Activated naive CD8-positive, alpha-beta T cell treated with anti-CD3 and anti-CD28 coated beads for 36 hours (primary cell): ENCODE results near the gene FCGR1A. TPM values are rescaled to one million over a fixed set of nuclear protein-coding genes. Genes with fewer than 3 reads are reported as not detected.
"Not testable (repeated sequence)": the region's sequence is repeated elsewhere in the genome, so short reads cannot be mapped to it uniquely, and the experiment has no call there.

Experiments
- DNase-seq: peaks from one replicate; pipeline ENCODE4 v3.0.0; 2021
- H3K27ac Mint-ChIP-seq: one replicate; pipeline ENCODE4 v1.8.0; 2022; ENCODE audit warnings: mild to moderate bottlenecking, moderate library complexity, mixed read lengths
- H3K27me3 Mint-ChIP-seq: one replicate; pipeline ENCODE4 v1.8.0; 2022; ENCODE audit warnings: mild to moderate bottlenecking, mixed read lengths
- H3K36me3 Mint-ChIP-seq: one replicate; pipeline ENCODE4 v1.8.0; 2021; ENCODE audit warnings: mild to moderate bottlenecking, mixed read lengths
- H3K4me1 Mint-ChIP-seq: one replicate; pipeline ENCODE4 v1.8.0; 2021; ENCODE audit warnings: mixed read lengths
- H3K4me3 Mint-ChIP-seq: one replicate; pipeline ENCODE4 v1.8.0; 2022; ENCODE audit warnings: mild to moderate bottlenecking, moderate library complexity, mixed read lengths
- H3K9me3 Mint-ChIP-seq: one replicate; pipeline ENCODE4 v1.8.0; 2022; ENCODE audit warnings: mixed read lengths
- total RNA-seq, 2 experiments: library from RNA; stranded (reverse); gene quantifications; one replicate each; pipeline ENCODE4 v1.2.3, GENCODE V29; 2021

Gene FCGR1A
- total RNA-seq, 2 experiments from 2014 or later: not detected

GRCh38 chr1:149766241-149766640 lies 16.3 kb upstream of the FCGR1A start:
- not testable (repeated sequence) for H3K9me3 Mint-ChIP-seq, H3K27me3 Mint-ChIP-seq, H3K4me3 Mint-ChIP-seq, H3K27ac Mint-ChIP-seq, H3K4me1 Mint-ChIP-seq, DNase-seq, H3K36me3 Mint-ChIP-seq

DNA sequence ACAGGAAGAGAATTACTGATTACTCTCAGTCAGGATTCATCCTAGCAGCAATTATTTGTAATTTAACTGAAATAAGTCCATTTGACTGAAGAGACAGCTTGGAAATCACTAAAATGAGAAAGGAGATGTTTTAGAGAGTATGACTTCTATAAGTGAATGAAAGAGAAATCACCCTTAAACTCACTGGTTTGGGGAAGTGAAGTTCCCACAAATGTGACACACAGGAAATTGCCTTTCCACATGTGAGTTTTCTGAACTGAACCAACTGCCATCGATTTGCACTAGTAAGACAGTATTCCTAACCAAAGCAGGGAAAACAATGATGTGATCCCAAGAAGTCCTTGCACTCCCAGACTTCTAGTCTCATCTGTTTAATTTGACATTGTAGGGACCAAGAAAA lies 13.3 kb upstream of the FCGR1A start:
- DNase-seq, H3K9me3 Mint-ChIP-seq, H3K27me3 Mint-ChIP-seq, H3K27ac Mint-ChIP-seq, H3K36me3 Mint-ChIP-seq, H3K4me3 Mint-ChIP-seq, H3K4me1 Mint-ChIP-seq: not testable (repeated sequence)

GRCh38 chr1:149770661-149771060 lies 11.8 kb upstream of the FCGR1A start:
- not testable (repeated sequence) for H3K36me3 Mint-ChIP-seq

DNA sequence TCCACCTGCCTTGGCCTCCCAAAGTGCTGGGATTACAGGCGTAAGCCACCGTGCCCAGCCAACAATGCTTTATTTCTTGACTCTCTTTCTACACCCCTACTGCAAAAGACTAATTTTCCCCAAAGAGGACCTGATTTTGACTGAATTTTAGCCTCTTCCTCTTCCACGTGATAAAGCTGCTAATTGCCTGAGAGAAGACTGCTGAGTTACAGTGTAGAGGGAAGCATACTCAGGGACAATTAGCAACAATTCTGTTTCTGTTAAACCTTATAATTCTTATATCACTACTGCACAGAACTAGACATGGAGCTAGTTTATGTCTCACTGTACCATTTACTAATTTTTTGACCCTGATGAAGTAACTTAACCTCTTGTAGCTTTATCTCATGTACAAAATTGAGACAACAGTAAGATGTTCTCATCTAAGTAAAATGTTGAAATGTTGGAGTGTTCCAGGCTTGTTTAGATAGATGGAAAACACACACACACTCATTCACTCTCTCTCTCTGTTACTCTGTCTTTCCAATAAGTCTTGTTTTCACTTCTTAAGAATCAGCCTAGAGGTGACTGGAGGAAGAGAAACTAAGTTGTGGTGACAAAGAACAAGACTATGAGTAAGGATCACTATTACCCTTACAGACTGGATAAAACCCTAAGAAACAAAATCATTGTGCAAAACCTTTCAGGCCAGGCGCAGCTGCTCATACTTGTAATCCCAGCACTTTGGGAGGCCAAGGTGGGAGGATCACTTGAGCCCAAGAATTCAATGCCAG lies 10.7 kb upstream of the FCGR1A start:
- H3K27ac Mint-ChIP-seq, H3K36me3 Mint-ChIP-seq, H3K9me3 Mint-ChIP-seq, DNase-seq, H3K27me3 Mint-ChIP-seq, H3K4me1 Mint-ChIP-seq, H3K4me3 Mint-ChIP-seq: not testable (repeated sequence)

More at GRCh38 chr1:149770661-149771060, 11.8 kb upstream of the FCGR1A start:
- not testable (repeated sequence) for DNase-seq, H3K4me3 Mint-ChIP-seq, H3K27me3 Mint-ChIP-seq, H3K27ac Mint-ChIP-seq, H3K9me3 Mint-ChIP-seq, H3K4me1 Mint-ChIP-seq

GRCh38 chr1:149775510-149776147 lies 6.9 kb upstream of the FCGR1A start:
- not testable (repeated sequence) for H3K9me3 Mint-ChIP-seq, H3K4me3 Mint-ChIP-seq, DNase-seq, H3K4me1 Mint-ChIP-seq, H3K27ac Mint-ChIP-seq, H3K27me3 Mint-ChIP-seq, H3K36me3 Mint-ChIP-seq

DNA sequence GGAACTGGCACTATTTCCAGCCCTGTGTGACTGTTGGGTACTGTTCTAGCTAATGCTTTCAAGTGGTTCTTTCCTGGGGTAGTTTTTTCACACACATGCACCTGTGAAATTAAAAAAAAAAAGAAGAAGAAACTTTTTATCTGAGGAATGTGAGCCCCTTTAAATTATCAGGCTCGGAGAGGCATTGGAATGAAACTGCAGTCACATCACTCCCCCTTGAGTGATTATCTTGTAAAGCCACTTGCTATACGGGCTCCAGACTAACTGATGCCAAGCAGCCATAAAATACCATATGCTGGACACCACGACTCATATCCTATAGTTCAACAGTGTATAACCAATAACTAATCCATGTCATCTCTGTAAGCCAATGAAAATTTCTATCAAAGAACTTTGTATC lies 5.4 kb upstream of the FCGR1A start:
- H3K9me3 Mint-ChIP-seq, H3K27ac Mint-ChIP-seq, DNase-seq, H3K4me3 Mint-ChIP-seq, H3K4me1 Mint-ChIP-seq, H3K27me3 Mint-ChIP-seq, H3K36me3 Mint-ChIP-seq: not testable (repeated sequence)

- H3K4me3 Mint-ChIP-seq, H3K27me3 Mint-ChIP-seq, H3K27ac Mint-ChIP-seq, H3K4me1 Mint-ChIP-seq, DNase-seq, H3K36me3 Mint-ChIP-seq, H3K9me3 Mint-ChIP-seq: not testable (repeated sequence)
Measured at GRCh38 chr1:149778313-149778712, 4.2 kb upstream of the FCGR1A start.

DNA sequence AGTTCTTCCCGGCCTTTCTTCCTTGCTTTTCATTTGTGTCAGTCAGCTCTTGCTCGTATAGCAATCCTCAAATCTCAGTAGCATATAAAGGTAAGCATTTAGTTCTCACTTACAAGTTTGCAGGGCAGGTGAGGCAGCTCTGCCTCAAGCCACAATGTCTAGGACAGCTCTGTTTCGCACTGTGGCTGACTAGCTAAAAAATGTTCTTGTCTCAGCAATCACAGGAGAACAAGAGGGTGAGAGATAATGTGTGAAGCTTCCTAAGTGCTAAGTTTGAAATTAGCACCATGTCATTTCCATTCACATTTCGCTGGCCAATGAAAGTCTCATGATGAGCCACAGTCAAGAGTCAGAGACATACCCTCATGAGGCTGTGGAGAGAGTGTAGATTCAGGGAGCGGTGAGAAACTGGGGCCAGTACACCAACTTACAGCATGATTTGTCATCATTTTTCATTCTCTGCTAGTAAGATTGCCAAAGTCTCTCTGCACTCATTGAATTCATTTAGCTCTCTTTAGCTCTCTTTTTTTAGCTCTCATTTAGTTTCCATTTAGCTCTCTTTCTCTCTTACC lies 995 bp upstream of the FCGR1A start:
- H3K4me3 Mint-ChIP-seq, DNase-seq, H3K27ac Mint-ChIP-seq, H3K27me3 Mint-ChIP-seq, H3K36me3 Mint-ChIP-seq, H3K9me3 Mint-ChIP-seq, H3K4me1 Mint-ChIP-seq: not testable (repeated sequence)

DNA sequence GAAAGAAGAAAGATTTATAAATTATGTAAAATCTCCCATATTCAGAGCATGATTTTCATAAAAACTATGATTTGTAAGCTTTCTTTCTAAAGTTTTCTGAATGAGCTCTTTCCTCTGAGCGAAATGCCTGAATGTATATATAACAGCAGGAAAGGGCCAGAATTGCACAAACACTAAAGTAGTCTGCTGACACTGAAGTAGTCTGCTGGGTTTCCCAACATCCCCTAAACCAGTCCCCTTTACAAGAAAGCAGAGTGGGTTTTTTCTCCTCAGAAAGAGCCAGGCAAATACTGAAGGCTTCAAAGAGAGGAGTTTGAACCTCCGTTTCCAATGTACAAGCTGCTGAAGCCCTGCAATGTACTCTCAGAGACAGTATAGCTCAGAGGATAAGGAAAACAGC lies 795 bp downstream of the FCGR1A start:
- not testable (repeated sequence) for H3K4me1 Mint-ChIP-seq, H3K4me3 Mint-ChIP-seq, H3K36me3 Mint-ChIP-seq, H3K27me3 Mint-ChIP-seq, H3K9me3 Mint-ChIP-seq, DNase-seq, H3K27ac Mint-ChIP-seq

DNA sequence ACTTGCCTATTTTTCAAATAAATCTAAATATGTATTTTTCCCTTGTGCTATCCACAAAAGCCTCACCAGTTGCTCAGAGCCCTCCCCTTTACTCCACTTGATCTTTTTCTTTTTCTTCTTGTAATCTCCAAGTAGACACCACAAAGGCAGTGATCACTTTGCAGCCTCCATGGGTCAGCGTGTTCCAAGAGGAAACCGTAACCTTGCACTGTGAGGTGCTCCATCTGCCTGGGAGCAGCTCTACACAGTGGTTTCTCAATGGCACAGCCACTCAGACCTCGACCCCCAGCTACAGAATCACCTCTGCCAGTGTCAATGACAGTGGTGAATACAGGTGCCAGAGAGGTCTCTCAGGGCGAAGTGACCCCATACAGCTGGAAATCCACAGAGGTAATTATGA lies 1.4 kb downstream of the FCGR1A start:
- not testable (repeated sequence) for H3K9me3 Mint-ChIP-seq, H3K27me3 Mint-ChIP-seq, DNase-seq, H3K4me3 Mint-ChIP-seq, H3K4me1 Mint-ChIP-seq, H3K27ac Mint-ChIP-seq, H3K36me3 Mint-ChIP-seq

DNA sequence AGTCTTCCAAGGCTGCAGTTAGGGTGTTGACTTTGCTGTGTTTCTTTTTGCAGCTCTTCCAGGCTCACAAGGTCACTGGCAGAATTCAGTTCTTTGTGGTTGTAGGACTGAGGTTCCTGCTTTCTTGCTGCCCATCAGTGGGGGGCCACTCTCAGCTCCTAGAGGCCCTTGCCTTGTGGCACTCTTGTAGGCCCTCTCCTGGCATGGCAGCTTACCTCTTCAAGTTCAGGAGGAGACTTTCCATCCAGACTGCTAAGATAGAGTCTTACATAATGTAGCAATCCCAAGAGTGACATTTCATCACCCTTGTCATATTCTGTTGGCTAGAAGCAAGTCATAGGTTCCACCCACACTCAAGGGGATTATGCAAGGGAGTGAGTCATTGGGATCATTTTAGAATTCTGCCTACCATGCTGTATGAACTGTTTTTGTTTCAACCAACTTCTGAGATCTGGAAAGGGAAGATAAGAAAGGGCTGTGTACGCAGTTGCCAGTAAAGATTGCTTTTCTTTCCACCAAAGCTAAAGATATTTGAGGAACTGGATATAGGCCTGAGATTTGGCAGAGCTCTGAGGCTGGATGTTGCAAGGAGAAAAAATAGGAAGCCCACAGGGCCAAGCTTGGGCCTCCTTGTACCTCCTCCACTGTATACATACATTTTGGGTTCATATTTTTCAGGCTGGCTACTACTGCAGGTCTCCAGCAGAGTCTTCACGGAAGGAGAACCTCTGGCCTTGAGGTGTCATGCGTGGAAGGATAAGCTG lies 5.4 kb downstream of the FCGR1A start:
- H3K4me3 Mint-ChIP-seq, H3K36me3 Mint-ChIP-seq: not testable (repeated sequence)

GRCh38 chr1:149792502-149792901 lies 10.0 kb downstream of the FCGR1A start:
- not testable (repeated sequence) for H3K9me3 Mint-ChIP-seq, H3K4me1 Mint-ChIP-seq, H3K27me3 Mint-ChIP-seq, H3K36me3 Mint-ChIP-seq
- Mint-ChIP-seq H3K4me3 (peak overlapping the region; percentile 95), H3K27ac (peak overlapping the region; percentile 99)
- DNase-seq: peak; percentile 69

More for the DNA sequence above, 5.4 kb downstream of the FCGR1A start:
- DNase-seq, H3K27ac Mint-ChIP-seq, H3K4me1 Mint-ChIP-seq, H3K27me3 Mint-ChIP-seq, H3K9me3 Mint-ChIP-seq: not testable (repeated sequence)

- H3K4me1 Mint-ChIP-seq, H3K27me3 Mint-ChIP-seq, H3K36me3 Mint-ChIP-seq, H3K9me3 Mint-ChIP-seq, H3K27ac Mint-ChIP-seq: not testable (repeated sequence)
- H3K4me3 Mint-ChIP-seq: peak overlapping the region; percentile 73
- DNase-seq: peak; percentile 86
Measured at GRCh38 chr1:149792912-149793515, 10.5 kb downstream of the FCGR1A start.

GRCh38 chr1:149793885-149794284 lies 11.4 kb downstream of the FCGR1A start:
- H3K27me3 Mint-ChIP-seq, DNase-seq, H3K27ac Mint-ChIP-seq, H3K9me3 Mint-ChIP-seq, H3K36me3 Mint-ChIP-seq, H3K4me1 Mint-ChIP-seq, H3K4me3 Mint-ChIP-seq: not testable (repeated sequence)

DNA sequence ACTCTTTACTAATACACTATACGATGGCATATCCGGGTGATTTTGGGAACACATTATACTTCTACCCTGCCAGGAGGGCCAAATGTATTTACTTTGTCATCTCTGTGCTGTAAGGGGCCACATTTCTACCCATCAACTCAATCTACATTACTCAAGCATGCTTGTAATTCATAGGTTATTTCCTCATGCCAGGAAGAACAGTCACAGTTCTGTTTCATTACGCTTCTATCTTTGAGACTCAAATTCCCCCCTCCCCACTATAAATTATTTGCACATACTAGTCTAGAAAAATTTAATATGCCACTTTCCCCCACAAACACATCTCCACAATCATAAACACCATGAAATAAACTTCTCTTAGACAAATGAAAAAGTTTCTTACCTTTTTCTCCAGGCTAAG lies 19.1 kb downstream of the FCGR1A start:
- not testable (repeated sequence) for H3K27ac Mint-ChIP-seq, H3K9me3 Mint-ChIP-seq, H3K4me3 Mint-ChIP-seq

More for the DNA sequence above, 19.1 kb downstream of the FCGR1A start:
- DNase-seq, H3K4me1 Mint-ChIP-seq, H3K36me3 Mint-ChIP-seq, H3K27me3 Mint-ChIP-seq: not testable (repeated sequence)
